ENCODE data around the gene MYRIP.

MYRIP gene

DNA sequence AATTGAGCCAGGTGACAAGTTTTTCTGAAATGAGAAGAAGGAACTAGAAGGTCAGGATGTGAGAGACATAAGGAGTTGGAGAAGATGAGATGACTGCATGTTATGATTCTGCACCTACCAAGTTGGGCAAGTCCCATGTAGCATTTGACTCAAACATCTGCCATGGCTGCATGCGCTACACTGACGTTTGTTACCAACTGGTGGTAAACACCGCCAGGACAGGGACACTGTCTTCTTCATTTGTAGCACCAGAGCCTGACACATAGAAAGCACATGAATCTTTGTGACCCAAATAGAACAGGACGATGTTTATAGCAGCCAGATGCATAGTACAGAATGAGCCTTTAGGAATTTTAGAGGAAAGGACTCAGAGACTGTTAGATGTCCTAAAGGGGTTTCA, 236.7 kb downstream of the MYRIP start:
- Histone ChIP-seq H3K4me1 (ENCODE audit: control insufficient read depth, low read depth, low read length) (no peaks in the 10 kb centered on the region), H3K56ac (ENCODE audit: low read length) (no peak overlapping the region), H2AK5ac (ENCODE audit: low read length) (no peak overlapping the region), H3K79me1 (ENCODE audit: low read length) (no peaks in the 10 kb centered on the region), H4K5ac (ENCODE audit: low read length) (no peak overlapping the region), H3K4ac (ENCODE audit: low read depth, low read length) (no peak overlapping the region), H3K36me3 (ENCODE audit: control insufficient read depth, insufficient read depth, low read length) (no peaks in the 10 kb centered on the region), H2BK15ac (replicated peaks; ENCODE audit: low read depth) (no peak overlapping the region), H3K27me3 (ENCODE audit: insufficient read depth, low read length, poor library complexity) (no peaks in the 10 kb centered on the region), H3K79me2 (ENCODE audit: control insufficient read depth, insufficient read depth, low read length) (no peaks in the 10 kb centered on the region), H3K4me2 (ENCODE audit: low read length) (no peak overlapping the region), H3K4me3 (ENCODE audit: low read length) (no peak overlapping the region), H2BK120ac (ENCODE audit: low read depth, low read length) (no peak overlapping the region), H3K23ac (ENCODE audit: low read length) (no peak overlapping the region), H3K9ac (ENCODE audit: low read length) (no peak overlapping the region), H4K8ac (ENCODE audit: low read depth, low read length) (no peak overlapping the region), H3K27ac (ENCODE audit: low read depth, low read length) (no peak overlapping the region), H3K18ac (ENCODE audit: low read length) (no peak overlapping the region), H2BK5ac (ENCODE audit: low read length) (no peak overlapping the region)
- no CpG with 5 or more reads among the region's 4 CpGs for WGBS (ENCODE audit: extremely low coverage, insufficient coverage, low lambda C conversion rate)
- no peak for DNase-seq

DNA sequence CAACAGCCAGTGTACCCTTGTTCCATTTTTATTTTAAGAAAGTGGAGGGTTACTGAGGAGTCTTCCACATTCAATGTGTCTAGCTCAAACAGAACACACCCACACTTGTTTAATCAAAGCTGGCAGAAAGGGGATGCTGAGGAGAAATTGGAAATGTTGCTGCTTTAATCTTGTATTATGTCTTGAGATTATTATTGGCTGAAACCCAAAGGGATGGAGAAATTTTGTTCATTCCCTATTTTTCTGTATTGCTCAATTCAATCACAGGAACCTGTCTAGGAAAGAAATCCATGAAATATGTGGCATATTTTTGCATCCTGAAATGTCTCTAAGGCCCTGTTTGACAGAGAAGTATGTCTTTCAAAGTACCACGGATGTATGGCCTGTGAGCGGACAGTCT, 238.0 kb downstream of the MYRIP start:
- Histone ChIP-seq H2BK5ac (ENCODE audit: low read length) (no peak overlapping the region), H3K4me2 (ENCODE audit: low read length) (no peak overlapping the region), H4K8ac (ENCODE audit: low read depth, low read length) (no peak overlapping the region), H3K36me3 (ENCODE audit: control insufficient read depth, insufficient read depth, low read length) (no peaks in the 10 kb centered on the region), H3K4me3 (ENCODE audit: low read length) (no peak overlapping the region), H2AK5ac (ENCODE audit: low read length) (no peak overlapping the region), H3K4ac (ENCODE audit: low read depth, low read length) (no peak overlapping the region), H2BK15ac (replicated peaks; ENCODE audit: low read depth) (no peak overlapping the region), H3K27me3 (ENCODE audit: insufficient read depth, low read length, poor library complexity) (no peaks in the 10 kb centered on the region), H3K18ac (ENCODE audit: low read length) (no peak overlapping the region), H3K9ac (ENCODE audit: low read length) (no peak overlapping the region), H3K56ac (ENCODE audit: low read length) (no peak overlapping the region), H4K5ac (ENCODE audit: low read length) (no peak overlapping the region), H2BK120ac (ENCODE audit: low read depth, low read length) (no peak overlapping the region), H3K4me1 (ENCODE audit: control insufficient read depth, low read depth, low read length) (no peaks in the 10 kb centered on the region), H3K79me2 (ENCODE audit: control insufficient read depth, insufficient read depth, low read length) (no peaks in the 10 kb centered on the region), H3K79me1 (ENCODE audit: low read length) (no peaks in the 10 kb centered on the region), H3K23ac (ENCODE audit: low read length) (no peak overlapping the region), H3K27ac (ENCODE audit: low read depth, low read length) (no peak overlapping the region)
- WGBS (ENCODE audit: extremely low coverage, insufficient coverage, low lambda C conversion rate), result no CpG with 5 or more reads among the region's 2 CpGs
- no peak for DNase-seq

DNA sequence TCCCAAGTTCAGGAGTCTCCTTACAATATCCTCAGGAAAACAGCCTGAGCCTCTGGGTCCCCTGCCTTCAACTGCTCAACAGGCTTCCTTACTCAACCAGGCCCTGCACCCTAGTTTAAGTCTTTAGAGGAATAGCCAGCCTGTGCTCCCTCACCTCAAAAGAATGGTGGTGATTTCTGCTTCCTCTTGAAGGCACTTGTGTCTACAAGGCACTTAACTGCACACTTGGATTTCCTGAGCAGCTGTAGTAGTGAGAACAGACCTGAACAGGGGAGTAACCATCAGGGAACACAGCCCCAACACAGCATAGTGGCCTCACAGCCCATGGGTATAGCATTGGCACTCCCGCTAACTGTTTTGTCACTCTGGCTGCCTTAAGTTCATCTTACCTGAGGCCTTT, 244.3 kb downstream of the MYRIP start:
- no peak overlapping the region for H4K8ac ChIP-seq (ENCODE audit: low read depth, low read length)
- no peak overlapping the region for H3K4me2 ChIP-seq (ENCODE audit: low read length)
- no peak overlapping the region for H3K4me3 ChIP-seq (ENCODE audit: low read length)
- no peaks in the 10 kb centered on the region for H3K36me3 ChIP-seq (ENCODE audit: control insufficient read depth, insufficient read depth, low read length)
- no peaks in the 10 kb centered on the region for H3K79me2 ChIP-seq (ENCODE audit: control insufficient read depth, insufficient read depth, low read length)
- H2AK5ac ChIP-seq (ENCODE audit: low read length), result no peak overlapping the region
- H3K4me1 ChIP-seq (ENCODE audit: control insufficient read depth, low read depth, low read length), result no peaks in the 10 kb centered on the region
- H2BK120ac ChIP-seq (ENCODE audit: low read depth, low read length), result no peak overlapping the region
- no peak overlapping the region for H3K18ac ChIP-seq (ENCODE audit: low read length)
- no peaks in the 10 kb centered on the region for H3K27me3 ChIP-seq (ENCODE audit: insufficient read depth, low read length, poor library complexity)
- H3K23ac ChIP-seq (ENCODE audit: low read length), result no peak overlapping the region
- no peak overlapping the region for H2BK5ac ChIP-seq (ENCODE audit: low read length)
- H3K79me1 ChIP-seq (ENCODE audit: low read length), result no peaks in the 10 kb centered on the region
- no peak overlapping the region for H3K4ac ChIP-seq (ENCODE audit: low read depth, low read length)
- DNase-seq, result no peak
- H3K9ac ChIP-seq (ENCODE audit: low read length), result no peak overlapping the region
- H4K5ac ChIP-seq (ENCODE audit: low read length), result no peak overlapping the region
- H3K27ac ChIP-seq (ENCODE audit: low read depth, low read length), result no peak overlapping the region
- no peak overlapping the region for H2BK15ac ChIP-seq (replicated peaks; ENCODE audit: low read depth)
- WGBS (ENCODE audit: extremely low coverage, insufficient coverage, low lambda C conversion rate), result no CpG with 5 or more reads among the region's 1 CpG
- no peak overlapping the region for H3K56ac ChIP-seq (ENCODE audit: low read length)

DNA sequence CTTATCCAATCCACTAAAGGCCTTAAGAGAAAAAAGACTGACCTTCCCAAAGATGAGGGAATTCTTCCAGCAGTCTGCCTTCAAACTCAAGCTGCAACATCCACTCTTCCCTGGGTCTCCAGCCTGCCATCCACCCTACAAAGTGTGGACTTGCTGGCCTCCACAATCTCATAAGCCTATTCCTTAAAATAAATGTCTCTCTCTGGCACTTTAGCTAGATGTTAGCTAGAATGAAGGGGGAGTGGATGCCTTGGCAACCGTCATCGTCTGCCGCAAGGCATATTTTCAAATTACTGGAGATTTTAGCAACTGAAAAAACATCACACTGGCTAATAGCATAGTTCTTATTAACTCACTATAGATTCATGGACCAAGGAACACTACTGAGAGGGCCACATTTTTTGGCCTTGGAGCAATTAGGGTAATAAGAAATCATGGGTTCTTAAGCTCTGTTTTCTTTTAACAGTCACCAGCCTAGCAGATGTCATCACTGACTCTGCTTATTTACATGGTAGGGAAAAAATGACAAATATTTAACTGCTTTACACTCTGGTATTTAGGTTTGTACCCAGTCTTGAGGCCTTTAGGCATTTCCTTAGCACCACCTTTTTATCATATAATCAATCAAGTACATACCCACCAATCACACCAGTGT, 245.3 kb downstream of the MYRIP start:
- H2BK5ac ChIP-seq (ENCODE audit: low read length), result no peak overlapping the region
- H3K4me2 ChIP-seq (ENCODE audit: low read length), result no peak overlapping the region
- no peak overlapping the region for H4K8ac ChIP-seq (ENCODE audit: low read depth, low read length)
- no peak overlapping the region for H3K18ac ChIP-seq (ENCODE audit: low read length)
- peak; percentile 42 for DNase-seq
- H3K9ac ChIP-seq (ENCODE audit: low read length), result no peak overlapping the region
- H2AK5ac ChIP-seq (ENCODE audit: low read length), result no peak overlapping the region
- H3K79me1 ChIP-seq (ENCODE audit: low read length), result no peaks in the 10 kb centered on the region
- no peaks in the 10 kb centered on the region for H3K36me3 ChIP-seq (ENCODE audit: control insufficient read depth, insufficient read depth, low read length)
- H3K56ac ChIP-seq (ENCODE audit: low read length), result no peak overlapping the region
- H3K4me1 ChIP-seq (ENCODE audit: control insufficient read depth, low read depth, low read length), result no peaks in the 10 kb centered on the region
- no peak overlapping the region for H2BK120ac ChIP-seq (ENCODE audit: low read depth, low read length)
- no peak overlapping the region for H3K4ac ChIP-seq (ENCODE audit: low read depth, low read length)
- no peak overlapping the region for H3K27ac ChIP-seq (ENCODE audit: low read depth, low read length)
- no peak overlapping the region for H4K5ac ChIP-seq (ENCODE audit: low read length)
- no peaks in the 10 kb centered on the region for H3K27me3 ChIP-seq (ENCODE audit: insufficient read depth, low read length, poor library complexity)
- H3K4me3 ChIP-seq (ENCODE audit: low read length), result no peak overlapping the region
- H3K23ac ChIP-seq (ENCODE audit: low read length), result no peak overlapping the region
- H3K79me2 ChIP-seq (ENCODE audit: control insufficient read depth, insufficient read depth, low read length), result no peaks in the 10 kb centered on the region
- H2BK15ac ChIP-seq (replicated peaks; ENCODE audit: low read depth), result no peak overlapping the region
- no CpG with 5 or more reads among the region's 3 CpGs for WGBS (ENCODE audit: extremely low coverage, insufficient coverage, low lambda C conversion rate)

DNA sequence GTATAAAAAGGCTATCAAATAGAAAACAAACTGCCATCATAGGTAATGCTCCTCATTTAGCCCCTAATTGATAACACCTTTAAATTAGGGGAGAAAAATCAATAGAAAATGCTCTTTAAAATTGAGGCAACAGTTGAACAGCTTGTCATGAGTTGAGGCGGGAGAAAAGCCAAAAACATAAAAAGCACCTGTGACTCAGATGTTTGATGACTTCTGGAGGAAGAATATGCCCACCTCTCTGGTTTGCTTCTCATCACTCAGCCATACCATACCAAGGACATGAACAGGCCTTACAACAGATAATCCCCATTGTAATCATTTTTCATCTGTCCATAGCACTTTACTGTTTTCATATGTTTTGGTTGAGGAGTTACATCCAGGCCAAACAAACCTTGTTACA, 246.0 kb downstream of the MYRIP start:
- WGBS (ENCODE audit: extremely low coverage, insufficient coverage, low lambda C conversion rate), result no CpG with 5 or more reads among the region's 1 CpG
- Histone ChIP-seq H2BK15ac (replicated peaks; ENCODE audit: low read depth) (no peak overlapping the region), H3K27me3 (ENCODE audit: insufficient read depth, low read length, poor library complexity) (no peaks in the 10 kb centered on the region), H3K36me3 (ENCODE audit: control insufficient read depth, insufficient read depth, low read length) (no peaks in the 10 kb centered on the region), H3K4me3 (ENCODE audit: low read length) (no peak overlapping the region), H3K18ac (ENCODE audit: low read length) (no peak overlapping the region), H3K4me1 (ENCODE audit: control insufficient read depth, low read depth, low read length) (no peaks in the 10 kb centered on the region), H2BK5ac (ENCODE audit: low read length) (no peak overlapping the region), H3K79me2 (ENCODE audit: control insufficient read depth, insufficient read depth, low read length) (no peaks in the 10 kb centered on the region), H3K4me2 (ENCODE audit: low read length) (no peak overlapping the region), H3K79me1 (ENCODE audit: low read length) (no peaks in the 10 kb centered on the region), H3K27ac (ENCODE audit: low read depth, low read length) (no peak overlapping the region), H3K9ac (ENCODE audit: low read length) (no peak overlapping the region), H3K4ac (ENCODE audit: low read depth, low read length) (no peak overlapping the region), H4K5ac (ENCODE audit: low read length) (no peak overlapping the region), H3K23ac (ENCODE audit: low read length) (no peak overlapping the region), H4K8ac (ENCODE audit: low read depth, low read length) (no peak overlapping the region), H2AK5ac (ENCODE audit: low read length) (no peak overlapping the region), H3K56ac (ENCODE audit: low read length) (no peak overlapping the region), H2BK120ac (ENCODE audit: low read depth, low read length) (no peak overlapping the region)
- DNase-seq, result no peak

DNA sequence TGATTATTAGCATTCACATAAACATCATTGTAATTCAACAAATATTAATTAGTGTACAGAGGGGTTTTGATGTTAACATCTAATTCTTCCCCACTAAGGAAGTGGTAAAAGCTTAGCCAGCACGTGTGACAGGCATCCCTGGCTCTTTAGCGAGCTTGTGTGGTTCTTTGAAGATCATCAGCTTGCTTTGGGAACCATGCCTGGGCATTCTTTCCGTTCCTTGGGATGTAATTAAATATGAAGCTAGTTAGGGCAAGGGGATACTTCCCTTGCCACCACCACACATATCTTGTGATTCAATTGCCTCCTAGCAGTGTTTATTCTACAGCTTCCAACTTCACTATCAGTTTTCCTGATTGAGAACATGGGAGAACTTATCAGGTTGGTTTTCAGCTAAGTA, 246.5 kb downstream of the MYRIP start:
- no peak overlapping the region for H3K56ac ChIP-seq (ENCODE audit: low read length)
- no peak overlapping the region for H3K23ac ChIP-seq (ENCODE audit: low read length)
- H4K8ac ChIP-seq (ENCODE audit: low read depth, low read length), result no peak overlapping the region
- H3K79me1 ChIP-seq (ENCODE audit: low read length), result no peaks in the 10 kb centered on the region
- no peak overlapping the region for H3K18ac ChIP-seq (ENCODE audit: low read length)
- no peaks in the 10 kb centered on the region for H3K4me1 ChIP-seq (ENCODE audit: control insufficient read depth, low read depth, low read length)
- DNase-seq, result no peak
- no peaks in the 10 kb centered on the region for H3K27me3 ChIP-seq (ENCODE audit: insufficient read depth, low read length, poor library complexity)
- no peak overlapping the region for H3K4me3 ChIP-seq (ENCODE audit: low read length)
- WGBS (ENCODE audit: extremely low coverage, insufficient coverage, low lambda C conversion rate), result no CpG with 5 or more reads among the region's 3 CpGs
- no peak overlapping the region for H2BK15ac ChIP-seq (replicated peaks; ENCODE audit: low read depth)
- H3K27ac ChIP-seq (ENCODE audit: low read depth, low read length), result no peak overlapping the region
- H2AK5ac ChIP-seq (ENCODE audit: low read length), result no peak overlapping the region
- H3K36me3 ChIP-seq (ENCODE audit: control insufficient read depth, insufficient read depth, low read length), result no peaks in the 10 kb centered on the region
- no peak overlapping the region for H3K4me2 ChIP-seq (ENCODE audit: low read length)
- no peaks in the 10 kb centered on the region for H3K79me2 ChIP-seq (ENCODE audit: control insufficient read depth, insufficient read depth, low read length)
- H3K4ac ChIP-seq (ENCODE audit: low read depth, low read length), result no peak overlapping the region
- no peak overlapping the region for H2BK5ac ChIP-seq (ENCODE audit: low read length)
- H3K9ac ChIP-seq (ENCODE audit: low read length), result no peak overlapping the region
- no peak overlapping the region for H2BK120ac ChIP-seq (ENCODE audit: low read depth, low read length)
- no peak overlapping the region for H4K5ac ChIP-seq (ENCODE audit: low read length)
